Calu3 (cell line): ENCODE measurements around the gene SELPLG. TPM values are rescaled to one million over a fixed set of nuclear protein-coding genes. Genes with fewer than 3 reads are reported as not detected.

ENCODE experiments used
- BruUV-seq: library from RNA; stranded (reverse); fragments of 400-500 nt; replicated peaks from 2 replicates; lab custom pipeline; 2021; lab: Mats Ljungman, UMichigan
- CTCF ChIA-PET: fragments of 300-600 bp; sonication (Branson Sonifier 250); formaldehyde crosslinking; loops from one replicate; lab custom pipeline; 2022; ENCODE audit warnings: antibody characterized with exemption; lab: Charles Lee
- DNase-seq: peaks from one replicate; pipeline ENCODE4 v3.0.0; 2022
- H3K27ac Mint-ChIP-seq: one replicate; pipeline ENCODE4 v1.8.0; 2022; ENCODE audit warnings: mixed read lengths; ENCODE audit not compliant: unreplicated experiment
- H3K27me3 Mint-ChIP-seq: one replicate; pipeline ENCODE4 v1.8.0; 2022; ENCODE audit warnings: mixed read lengths; ENCODE audit not compliant: unreplicated experiment
- H3K36me3 Mint-ChIP-seq: one replicate; pipeline ENCODE4 v1.8.0; 2022; ENCODE audit warnings: mild to moderate bottlenecking, moderate library complexity, mixed read lengths; ENCODE audit not compliant: insufficient read depth, unreplicated experiment
- H3K4me1 Mint-ChIP-seq: one replicate; pipeline ENCODE4 v1.8.0; 2022; ENCODE audit warnings: mild to moderate bottlenecking, low read depth, mixed read lengths; ENCODE audit not compliant: unreplicated experiment
- H3K4me3 Mint-ChIP-seq: one replicate; pipeline ENCODE4 v1.8.0; 2022; ENCODE audit warnings: mild to moderate bottlenecking, low read depth, moderate library complexity, mixed read lengths; ENCODE audit not compliant: unreplicated experiment
- H3K9me3 Mint-ChIP-seq: one replicate; pipeline ENCODE4 v1.8.0; 2022; ENCODE audit warnings: low read depth, mixed read lengths; ENCODE audit not compliant: unreplicated experiment
- intact Hi-C: fragments of 100-400 bp; cut with micrococcal nuclease; formaldehyde crosslinking; loops from one replicate; pipeline ENCODE4 v1.10.0; 2022; ENCODE audit not compliant: unreplicated experiment
- total RNA-seq: library from RNA; stranded (reverse); gene quantifications from 2 replicates; pipeline ENCODE4 v1.2.3, GENCODE V29; 2022
- TF ChIP-seq, protein P1 (sequence below): fragments of 200-600 bp; IDR thresholded peaks from one replicate; pipeline ENCODE4 v1.8.0; 2022; ENCODE audit warnings: antibody characterized with exemption; ENCODE audit not compliant: unreplicated experiment

SELPLG gene
- total RNA-seq, 1 experiment from 2014 or later = 0.76 TPM

DNA sequence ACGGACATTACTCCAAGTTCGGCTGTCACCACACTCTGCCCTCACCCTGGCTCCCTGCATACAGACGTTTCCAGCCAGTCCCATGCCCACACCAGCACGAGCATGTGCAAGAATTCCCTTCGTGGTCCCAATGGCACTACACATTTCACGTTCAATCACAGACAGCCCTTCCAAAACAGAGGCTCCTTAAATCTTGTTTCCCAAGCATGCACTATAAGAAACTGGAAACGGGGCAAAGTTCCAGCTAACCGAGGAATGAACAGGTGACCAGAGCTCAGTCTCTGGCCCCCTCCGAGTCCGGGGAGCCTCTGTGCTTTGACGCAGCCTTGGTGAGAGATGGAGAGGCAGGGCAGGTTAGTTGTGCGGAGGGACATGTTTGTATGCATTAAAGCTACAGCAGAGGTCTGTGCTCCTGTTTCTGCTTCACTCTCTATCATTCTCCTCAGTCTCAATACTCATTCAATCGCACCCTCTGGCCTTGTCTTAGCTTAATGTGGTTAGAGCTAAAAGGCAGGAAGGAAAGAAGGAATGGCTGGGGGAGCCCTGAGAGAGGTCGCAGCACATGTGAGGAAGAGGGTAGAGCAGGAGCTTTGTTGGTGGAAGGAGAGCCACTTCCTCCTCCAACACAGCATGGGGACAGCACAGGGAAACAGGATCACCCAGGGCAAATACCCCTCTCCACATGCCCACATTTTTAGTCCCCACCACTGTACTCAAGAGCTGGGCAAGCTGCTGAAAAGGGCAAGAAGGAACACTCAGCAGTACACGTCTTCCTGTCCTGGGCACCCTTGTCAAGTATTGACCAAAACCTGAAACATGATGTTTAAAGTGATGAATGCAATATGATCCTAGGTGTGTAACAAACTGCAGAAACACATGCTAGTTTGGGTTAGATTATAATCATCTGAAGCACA is 12.2 kb upstream of the SELPLG start:
- DNase-seq = no peak
- TF ChIP-seq, protein P1, sequence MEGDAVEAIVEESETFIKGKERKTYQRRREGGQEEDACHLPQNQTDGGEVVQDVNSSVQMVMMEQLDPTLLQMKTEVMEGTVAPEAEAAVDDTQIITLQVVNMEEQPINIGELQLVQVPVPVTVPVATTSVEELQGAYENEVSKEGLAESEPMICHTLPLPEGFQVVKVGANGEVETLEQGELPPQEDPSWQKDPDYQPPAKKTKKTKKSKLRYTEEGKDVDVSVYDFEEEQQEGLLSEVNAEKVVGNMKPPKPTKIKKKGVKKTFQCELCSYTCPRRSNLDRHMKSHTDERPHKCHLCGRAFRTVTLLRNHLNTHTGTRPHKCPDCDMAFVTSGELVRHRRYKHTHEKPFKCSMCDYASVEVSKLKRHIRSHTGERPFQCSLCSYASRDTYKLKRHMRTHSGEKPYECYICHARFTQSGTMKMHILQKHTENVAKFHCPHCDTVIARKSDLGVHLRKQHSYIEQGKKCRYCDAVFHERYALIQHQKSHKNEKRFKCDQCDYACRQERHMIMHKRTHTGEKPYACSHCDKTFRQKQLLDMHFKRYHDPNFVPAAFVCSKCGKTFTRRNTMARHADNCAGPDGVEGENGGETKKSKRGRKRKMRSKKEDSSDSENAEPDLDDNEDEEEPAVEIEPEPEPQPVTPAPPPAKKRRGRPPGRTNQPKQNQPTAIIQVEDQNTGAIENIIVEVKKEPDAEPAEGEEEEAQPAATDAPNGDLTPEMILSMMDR = no peak
- CTCF ChIA-PET = interaction anchor here (0.7 kb wide), 1 partner anchor 1039 kb away, joined by 4 read pairs; no protein-coding TSS in a partner anchor
- no peak overlapping the region for H3K4me3 Mint-ChIP-seq
- no peaks in the 10 kb centered on the region for H3K27me3 Mint-ChIP-seq
- intact Hi-C loops = no loop called here
- H3K9me3 Mint-ChIP-seq = no peaks in the 10 kb centered on the region
- H3K27ac Mint-ChIP-seq = peak overlapping the region; percentile 1
- H3K4me1 Mint-ChIP-seq = peaks cover 37% of the 10 kb centered on the region
- H3K36me3 Mint-ChIP-seq = peaks cover 72% of the 10 kb centered on the region
- BruUV-seq = no TSS peak

DNA sequence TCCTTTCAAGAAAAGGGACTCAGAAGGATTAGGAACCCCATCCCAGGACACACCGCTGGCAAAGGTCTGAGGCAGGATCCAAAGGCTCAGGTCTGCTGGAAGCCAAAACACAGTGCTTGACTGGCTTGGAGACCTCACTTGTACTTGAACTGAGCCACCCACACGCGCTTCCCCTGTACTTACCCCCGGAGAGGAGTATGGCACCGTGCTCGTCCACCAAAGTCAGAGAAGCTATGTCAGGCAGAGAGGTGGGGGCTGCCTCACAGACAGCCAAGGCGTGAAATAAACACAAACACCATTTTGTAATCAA is 11.1 kb upstream of the SELPLG start:
- CTCF ChIA-PET = interaction anchor here (0.7 kb wide), 1 partner anchor 22 kb away, joined by 8 read pairs; no protein-coding TSS in a partner anchor
- H3K27ac Mint-ChIP-seq = no peak overlapping the region
- H3K27me3 Mint-ChIP-seq = no peaks in the 10 kb centered on the region
- peaks cover 70% of the 10 kb centered on the region for H3K36me3 Mint-ChIP-seq
- BruUV-seq = no TSS peak
- intact Hi-C loops = no loop called here
- DNase-seq = no peak
- no peaks in the 10 kb centered on the region for H3K9me3 Mint-ChIP-seq
- peaks cover 37% of the 10 kb centered on the region for H3K4me1 Mint-ChIP-seq
- no peak overlapping the region for H3K4me3 Mint-ChIP-seq
- TF ChIP-seq, protein P1 = no peak

DNA sequence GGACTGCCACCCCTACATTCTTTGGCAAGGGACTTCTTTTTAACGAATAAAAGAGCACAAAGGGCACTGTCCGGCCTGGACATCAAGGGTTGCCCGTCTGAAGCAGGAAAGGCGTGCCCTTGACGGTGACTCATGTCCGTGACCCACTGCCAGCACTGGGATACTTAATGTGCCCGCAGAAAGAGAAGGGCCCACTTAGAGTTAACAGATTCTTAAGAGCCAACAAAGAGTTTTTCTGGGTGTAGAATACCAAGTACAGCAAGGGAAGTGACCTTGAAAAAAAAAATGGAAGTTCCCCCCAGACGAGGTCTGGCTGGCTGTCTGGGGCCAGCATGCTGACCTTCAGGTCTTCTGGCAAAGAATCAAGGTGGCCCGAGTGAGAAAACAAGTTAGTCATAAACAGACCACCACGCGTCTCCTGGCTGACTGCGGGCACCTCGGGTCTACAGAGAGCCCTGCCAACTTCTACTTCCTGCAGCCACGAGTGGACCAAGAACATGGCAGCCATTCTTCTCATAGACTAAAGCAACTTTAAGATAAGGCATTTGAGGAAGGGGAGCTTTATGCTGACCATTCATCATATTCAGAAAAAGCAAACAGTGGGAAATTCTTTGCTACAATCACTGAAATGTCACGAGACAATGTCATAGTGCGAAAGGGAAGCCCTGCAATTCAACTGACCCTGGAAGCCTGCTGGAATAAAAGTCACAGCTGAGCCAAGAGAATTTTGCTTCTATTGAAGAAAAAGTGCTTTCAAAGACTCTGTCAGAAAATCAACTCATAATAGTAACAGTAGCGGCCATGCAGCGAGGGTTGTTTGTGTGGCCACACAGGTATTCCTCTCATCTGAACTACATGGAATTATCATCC is 10.5 kb upstream of the SELPLG start:
- Mint-ChIP-seq H3K36me3 (peaks cover 64% of the 10 kb centered on the region), H3K4me3 (peak overlapping the region; percentile 14), H3K4me1 (peaks cover 37% of the 10 kb centered on the region), H3K27me3 (no peaks in the 10 kb centered on the region), H3K9me3 (no peaks in the 10 kb centered on the region), H3K27ac (peak overlapping the region; percentile 48)
- CTCF ChIA-PET = interaction anchor here (0.7 kb wide), 1 partner anchor 22 kb away, joined by 8 read pairs; no protein-coding TSS in a partner anchor
- intact Hi-C loops = no loop called here
- BruUV-seq = no TSS peak
- DNase-seq = peak; percentile 57
- TF ChIP-seq, protein P1 = no peak

DNA sequence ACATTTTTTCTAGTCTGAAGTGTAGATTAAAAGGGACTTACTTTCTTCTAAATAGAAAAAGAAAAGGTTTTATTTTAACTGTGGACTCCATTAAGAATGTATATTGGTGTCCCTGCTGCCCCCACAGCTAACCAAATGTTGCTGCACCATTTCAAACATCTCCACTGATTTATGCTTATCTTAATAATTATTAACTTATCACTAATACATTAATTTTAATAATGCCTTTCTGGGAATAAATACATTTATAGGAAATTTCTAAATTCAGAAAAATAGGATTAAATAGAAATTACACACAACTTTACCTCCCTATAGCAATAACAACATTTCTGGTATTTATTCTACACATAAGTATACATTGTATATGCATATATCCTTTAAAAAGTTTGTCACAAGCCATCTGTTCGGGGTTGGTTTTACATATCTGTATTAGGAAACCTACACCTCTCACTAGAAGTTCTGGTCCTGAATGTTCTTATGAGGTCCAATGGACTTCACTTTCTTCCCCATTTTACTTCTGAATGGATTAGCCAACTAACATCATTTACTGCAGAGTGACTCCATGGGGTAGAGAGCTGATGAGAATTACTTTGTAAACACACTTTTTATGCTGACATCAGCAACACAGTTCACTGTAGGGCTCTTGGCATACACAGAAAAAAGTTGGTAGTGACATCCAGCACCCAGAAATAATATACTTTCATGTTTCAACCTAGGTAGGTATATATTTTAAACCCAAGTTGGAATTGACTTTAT is 9.4 kb upstream of the SELPLG start:
- Mint-ChIP-seq H3K27me3 (no peaks in the 10 kb centered on the region), H3K4me1 (peaks cover 37% of the 10 kb centered on the region), H3K27ac (peak overlapping the region; percentile 48), H3K9me3 (no peaks in the 10 kb centered on the region), H3K4me3 (no peak overlapping the region), H3K36me3 (peaks cover 70% of the 10 kb centered on the region)
- DNase-seq = no peak
- intact Hi-C loops = no loop called here
- TF ChIP-seq, protein P1 = no peak
- CTCF ChIA-PET = no interaction called here
- BruUV-seq = no TSS peak
